Measurements from ENCODE around the gene PRDX3. TPM values are rescaled to one million over a fixed set of nuclear protein-coding genes. Genes with fewer than 3 reads are reported as not detected.

Gene PRDX3
- 155 TPM for polyA plus RNA-seq (2013, experiment 1 of 2; ENCODE audit: insufficient read length)
- 154 TPM for polyA plus RNA-seq (2013, experiment 2 of 2; ENCODE audit: insufficient read length)

DNA sequence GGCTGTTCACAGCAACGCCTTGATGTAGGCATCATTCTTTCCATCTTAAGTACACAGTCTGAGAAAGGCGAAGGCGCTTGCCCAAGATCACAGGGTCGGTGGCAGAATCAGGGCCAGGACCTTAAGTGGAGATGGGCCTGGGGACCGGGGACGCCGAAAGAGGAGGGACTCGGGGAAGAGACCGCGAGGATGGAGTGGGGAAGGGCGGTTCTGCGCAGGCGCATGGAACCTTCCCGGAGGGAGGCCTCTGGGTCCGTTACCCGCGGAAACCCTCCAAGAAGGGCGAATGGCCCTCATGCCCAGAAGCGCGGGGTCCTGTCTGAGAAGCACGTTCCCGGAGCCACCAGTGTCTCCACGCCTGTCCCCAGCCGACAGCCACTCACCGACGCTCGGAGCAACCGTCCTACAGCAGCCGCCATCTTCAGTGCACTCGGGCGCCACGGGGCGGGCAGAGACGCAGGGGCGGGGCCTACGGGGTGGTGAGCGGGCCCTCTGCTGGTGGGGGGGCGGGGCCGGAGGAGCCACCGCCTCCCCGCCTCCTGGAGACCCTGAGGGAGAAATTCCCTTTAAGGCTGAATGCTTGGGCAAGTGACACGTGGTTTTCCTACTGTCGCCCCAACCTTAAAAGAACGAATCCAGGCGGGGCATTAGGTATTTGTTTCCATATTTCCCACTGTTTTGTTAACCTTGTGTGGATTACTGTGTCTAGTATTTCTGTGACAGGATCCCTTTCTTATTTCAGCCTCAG is at the start of gene PRDX3:
Gene PRDX3, minus strand, starts transcription at position 441 of the 748 bp plus-strand sequence. Its CDS starts 22 bp downstream, at position 419.
- DNase-seq, result peak; percentile 92

DNA sequence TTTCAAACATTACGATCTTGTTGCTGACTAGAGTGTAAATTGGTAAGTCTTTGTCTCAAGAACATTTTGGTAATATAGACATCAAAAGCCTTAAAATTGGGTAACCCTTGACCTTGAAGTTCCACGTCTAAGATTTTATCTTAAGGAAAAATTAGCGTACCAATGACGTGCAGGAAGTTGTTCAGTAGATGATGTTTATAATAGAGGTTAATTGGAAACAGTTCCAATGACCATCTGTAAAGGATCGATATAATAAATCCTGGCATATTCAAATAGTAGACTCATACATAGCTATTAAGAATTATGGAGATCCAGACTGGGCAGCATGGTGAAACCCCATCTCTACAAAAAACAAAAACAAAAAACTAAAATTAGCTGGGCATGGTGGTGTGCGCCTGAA is 49.2 kb upstream of the PRDX3 start:
- DNase-seq, result no peak

DNA sequence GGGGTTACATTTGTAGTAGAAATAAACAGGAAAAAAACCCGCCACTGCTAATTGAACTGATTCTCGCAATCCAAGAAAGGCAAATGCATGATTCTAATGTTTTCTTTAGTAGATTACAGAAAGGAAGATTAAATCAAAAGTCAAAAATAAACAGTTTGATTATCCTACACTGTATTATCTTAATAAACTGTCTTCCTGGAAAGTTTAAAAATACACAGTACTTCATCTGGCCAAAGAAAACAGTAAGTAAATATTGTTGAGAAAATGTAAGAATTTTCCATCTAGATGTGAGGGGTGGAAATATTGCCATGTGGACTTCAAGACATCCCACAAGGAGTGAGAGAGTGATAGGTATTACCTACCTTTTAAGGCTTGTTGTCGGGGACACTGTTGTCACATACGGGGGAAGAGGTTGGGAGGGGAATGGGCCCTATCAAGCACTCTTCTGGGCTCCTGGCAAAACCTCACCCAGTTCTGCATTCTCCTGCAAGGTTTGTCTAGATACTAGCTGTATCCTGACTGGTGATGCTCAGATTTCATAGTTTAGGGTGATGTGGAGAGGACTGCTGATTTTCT is 46.6 kb upstream of the PRDX3 start:
- DNase-seq, result no peak

DNA sequence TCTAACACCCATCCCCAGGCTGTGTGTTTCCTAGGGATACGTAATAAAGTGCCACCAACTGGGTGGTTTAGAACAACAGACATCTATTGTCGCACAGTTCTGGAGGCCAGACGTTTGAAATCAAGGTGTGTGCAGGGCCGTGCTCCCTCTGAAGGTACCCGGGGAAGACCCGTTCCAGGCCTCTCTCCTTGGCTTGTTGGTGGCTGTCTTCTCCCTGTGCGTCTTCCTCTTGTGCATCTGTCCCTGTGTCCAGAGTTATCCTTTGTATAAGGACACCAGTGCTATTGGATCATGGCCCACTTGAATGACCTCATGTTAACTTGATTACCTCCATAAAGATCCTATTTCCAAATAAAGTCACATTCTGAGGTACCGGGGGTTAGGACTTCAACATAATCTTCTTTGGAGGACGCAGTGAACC is 44.4 kb upstream of the PRDX3 start:
- DNase-seq, result no peak

DNA sequence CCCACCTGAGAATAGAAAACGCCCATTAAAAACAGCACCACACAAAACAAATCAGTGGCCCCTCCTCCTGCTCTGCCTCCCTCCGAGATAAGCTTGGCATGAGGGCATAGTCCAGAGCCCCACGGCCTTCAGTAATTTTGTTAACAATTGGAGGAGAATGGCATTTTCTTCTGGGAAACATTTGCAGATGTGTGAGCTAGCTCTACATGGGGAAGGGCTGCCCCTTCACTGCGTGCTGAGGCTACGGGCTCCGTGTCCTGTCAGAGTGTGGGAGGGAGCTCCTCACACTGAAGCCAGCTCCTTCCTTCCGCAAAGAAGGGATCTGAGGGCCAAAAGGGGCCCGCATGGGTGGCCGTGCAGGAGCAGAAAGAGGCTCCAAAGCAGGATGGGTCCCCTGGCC is 43.9 kb upstream of the PRDX3 start:
- DNase-seq, result no peak

DNA sequence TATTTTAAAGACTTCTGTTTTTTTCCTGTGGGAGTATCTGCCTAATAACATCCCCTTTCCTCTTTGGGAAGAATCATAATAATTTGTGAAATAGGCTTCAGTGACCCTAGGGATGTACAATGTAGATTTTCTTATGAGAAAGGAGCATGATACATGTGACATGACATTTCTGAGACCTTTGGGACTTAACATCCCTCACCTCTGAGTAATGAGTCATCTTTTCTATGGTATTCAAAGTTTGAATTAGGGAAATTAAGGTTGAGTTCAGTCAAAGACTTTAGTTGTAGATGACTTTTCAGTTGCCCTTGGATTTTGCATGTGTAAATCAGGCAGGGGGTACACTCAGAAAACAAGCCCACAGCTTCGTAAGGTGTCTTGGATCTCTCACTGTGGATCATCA is 43.1 kb upstream of the PRDX3 start:
- no peak for DNase-seq

DNA sequence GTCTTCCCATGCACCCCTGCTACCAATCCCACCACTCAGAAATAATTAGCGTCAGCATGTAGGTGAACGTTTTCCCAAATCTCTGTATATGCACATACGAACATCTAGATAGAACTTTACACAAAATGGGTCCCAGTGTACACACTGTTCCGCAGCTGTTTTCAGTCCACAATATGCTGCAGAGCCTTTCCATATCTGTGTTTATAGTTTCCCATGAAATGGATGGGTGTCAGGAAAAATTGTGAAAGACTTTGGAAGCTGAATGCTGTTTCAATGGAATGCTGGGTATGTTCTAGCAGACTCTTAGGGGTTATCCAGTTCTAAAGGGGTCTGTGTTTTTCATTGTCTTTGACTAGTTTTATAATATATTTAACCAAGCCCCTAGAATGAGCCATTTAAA is 42.6 kb upstream of the PRDX3 start:
- DNase-seq, result peak; percentile 69

DNA sequence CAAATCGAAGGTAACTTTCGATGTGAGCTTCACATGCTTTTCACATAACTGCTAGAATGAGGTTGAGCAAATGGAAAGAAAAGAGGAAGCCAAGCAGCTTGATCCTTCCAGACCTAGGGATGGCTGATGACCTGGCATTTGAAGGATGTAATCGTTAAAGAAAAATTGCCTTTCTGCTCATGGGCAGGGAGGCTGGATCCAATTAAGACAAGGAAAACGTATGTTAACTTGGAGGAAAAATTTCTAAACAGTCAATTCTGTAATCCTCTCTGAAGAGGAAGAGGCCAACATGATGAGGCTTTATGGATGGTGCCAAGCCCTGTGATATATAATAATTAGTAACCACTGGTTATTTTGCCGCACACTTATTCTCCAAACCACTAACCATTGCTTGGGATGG is 41.3 kb upstream of the PRDX3 start:
- DNase-seq, result peak; percentile 84

DNA sequence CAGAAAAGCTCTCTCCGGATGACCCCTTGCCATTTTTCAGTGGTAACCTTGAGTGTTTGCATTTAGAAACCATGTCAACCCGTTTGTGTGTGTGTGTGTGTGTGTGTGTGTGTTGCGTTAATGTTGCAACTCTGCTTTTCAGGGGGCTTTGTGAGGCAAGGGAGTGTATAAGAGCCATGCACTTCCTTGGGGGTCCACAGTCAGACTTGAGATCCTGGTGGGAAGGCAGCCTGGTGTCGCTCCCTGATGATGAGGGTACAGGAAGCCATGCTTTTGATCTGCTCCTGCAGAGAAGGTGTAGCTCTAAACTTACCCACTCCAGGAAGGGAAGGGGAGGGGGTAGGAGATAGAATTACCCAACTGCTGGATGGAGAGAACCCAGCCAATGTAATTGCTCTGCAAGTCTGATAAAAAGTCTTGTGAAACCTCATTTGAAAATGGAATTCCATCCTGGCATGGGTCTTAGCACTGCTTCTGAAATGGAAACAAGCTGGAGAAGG is 39.4 kb upstream of the PRDX3 start:
- no peak for DNase-seq

DNA sequence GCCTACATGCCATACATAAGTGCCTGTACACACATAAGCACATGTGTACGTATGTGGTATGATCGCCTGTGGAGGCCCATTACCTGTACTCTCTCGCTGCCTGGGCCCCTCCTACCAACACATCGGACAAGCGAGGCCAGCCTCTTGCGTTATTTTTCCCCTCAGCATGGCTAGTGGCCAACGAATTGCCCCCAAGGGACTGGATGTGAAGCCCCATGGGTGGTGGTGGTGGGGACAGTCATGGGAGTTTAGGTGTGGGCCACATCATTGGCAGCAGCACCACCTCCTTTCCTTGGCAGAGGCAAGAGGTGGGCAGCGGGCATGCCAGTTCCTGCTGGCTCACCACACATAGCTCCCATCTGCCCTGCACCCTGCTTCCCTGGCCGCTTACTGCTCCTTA is 38.8 kb upstream of the PRDX3 start:
- no peak for DNase-seq

DNA sequence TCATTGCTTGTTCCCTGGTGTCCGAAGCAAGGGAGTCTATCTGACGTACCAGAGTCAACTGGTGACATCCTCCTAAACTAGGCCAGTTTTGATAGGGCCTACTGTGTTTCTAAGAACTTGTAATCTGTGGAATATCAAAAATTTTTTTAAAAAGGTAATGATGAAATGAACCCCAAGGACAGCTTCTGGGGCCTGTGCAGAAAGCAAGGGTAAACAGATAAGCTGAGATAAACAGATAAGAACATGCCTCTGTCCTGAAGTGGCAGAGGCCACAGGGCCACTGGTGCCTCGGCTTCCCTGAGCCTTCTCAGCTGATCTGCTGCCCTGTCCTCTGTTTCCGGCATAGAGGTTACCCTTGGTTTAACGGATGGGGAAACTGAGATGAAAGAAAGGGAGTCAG is 37.5 kb upstream of the PRDX3 start:
- DNase-seq, result no peak

DNA sequence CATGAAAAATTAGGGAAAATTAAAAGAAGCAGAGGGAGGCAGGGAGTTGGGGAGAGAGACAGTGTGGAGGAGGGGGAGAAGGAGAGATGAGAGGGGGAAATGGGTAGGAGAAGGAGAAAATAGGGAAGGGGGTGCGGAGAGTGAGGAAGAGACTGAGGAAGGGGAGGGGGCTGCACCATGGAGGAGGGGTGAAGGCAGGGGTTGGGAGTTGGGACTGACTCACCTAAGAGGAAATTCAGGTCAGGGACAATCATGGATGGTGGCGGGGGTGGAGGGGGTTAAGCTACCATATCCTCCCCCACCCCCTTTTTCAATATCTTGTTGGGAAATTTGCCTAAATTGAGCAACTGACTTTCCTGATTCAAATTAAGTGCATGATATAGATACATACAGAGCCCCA is 36.8 kb upstream of the PRDX3 start:
- DNase-seq, result no peak

DNA sequence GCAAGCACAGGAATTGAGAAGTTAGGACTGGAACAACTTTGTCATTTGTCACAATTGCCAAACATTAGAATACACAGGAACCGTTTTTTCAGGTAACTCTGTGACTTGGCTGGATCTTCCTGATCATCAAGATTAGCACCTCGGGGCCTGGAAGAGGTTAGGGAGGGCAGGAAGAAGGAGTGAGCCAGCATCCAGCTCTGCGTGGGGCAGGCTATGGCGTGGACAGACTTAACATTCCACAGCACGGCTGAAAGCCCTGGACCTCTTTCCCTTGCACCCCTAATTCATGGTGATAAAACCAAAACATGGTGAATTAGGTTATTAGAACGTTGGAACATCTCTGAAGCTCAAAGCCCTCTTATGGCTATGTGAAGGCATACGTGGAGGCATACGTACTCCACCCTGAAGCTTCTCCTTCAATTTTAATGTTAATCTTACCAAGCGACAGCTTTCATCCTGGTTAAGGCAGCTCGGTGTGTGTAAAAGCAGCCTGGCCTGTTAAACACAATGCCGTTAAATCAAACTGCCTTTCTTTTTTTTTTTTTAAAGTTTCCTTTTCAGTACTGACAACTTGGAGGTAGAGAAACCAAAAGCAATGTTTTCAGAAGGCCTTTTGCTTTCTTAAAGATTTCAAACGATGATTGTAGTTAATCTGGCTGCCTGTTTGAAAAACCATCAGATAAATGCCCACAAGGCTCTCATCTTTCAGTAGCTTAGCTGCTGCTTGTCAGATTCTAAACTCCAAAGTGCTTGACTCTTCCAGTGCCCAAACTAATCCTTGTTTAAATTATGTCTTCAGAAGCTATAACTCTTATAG is 33.2 kb upstream of the PRDX3 start:
- no peak for DNase-seq

DNA sequence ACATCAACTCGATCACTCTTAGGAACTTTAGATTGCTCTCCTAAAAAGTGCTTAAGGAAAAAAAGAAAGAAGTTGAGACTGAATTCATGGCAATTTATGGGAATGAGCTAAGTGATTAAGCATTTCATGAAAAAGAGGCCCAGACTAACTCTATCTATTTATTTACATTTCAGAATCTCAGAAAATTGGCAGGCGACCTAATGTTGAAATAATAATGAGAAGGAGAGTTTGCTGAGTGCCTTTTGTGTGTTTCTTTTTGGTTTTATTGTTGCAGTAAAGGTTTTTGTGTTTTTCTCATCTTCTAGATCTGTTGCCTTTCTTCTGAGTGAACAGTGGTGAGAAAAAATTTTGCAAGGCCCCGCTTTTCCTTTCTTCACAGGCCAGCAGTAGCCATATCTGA is 32.6 kb upstream of the PRDX3 start:
- DNase-seq, result peak; percentile 70

DNA sequence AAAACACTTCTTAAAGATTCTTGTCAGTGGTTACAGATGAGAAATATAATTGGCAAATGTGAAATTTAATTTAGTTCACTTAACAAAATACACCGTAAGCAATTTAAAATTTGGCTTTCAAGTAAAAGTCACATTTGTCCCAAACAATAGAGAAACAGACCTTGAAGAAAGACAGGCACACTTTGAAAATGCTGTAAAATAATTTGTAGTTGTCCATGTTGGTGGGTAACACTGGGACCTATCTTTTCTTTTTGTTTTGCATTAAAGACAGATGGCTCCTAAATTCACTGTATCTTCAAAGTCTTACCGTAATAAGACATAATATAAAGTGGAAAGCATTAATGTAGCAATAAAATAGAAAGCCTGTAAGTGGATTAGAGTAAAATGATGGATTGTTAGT is 32.0 kb upstream of the PRDX3 start:
- no peak for DNase-seq

DNA sequence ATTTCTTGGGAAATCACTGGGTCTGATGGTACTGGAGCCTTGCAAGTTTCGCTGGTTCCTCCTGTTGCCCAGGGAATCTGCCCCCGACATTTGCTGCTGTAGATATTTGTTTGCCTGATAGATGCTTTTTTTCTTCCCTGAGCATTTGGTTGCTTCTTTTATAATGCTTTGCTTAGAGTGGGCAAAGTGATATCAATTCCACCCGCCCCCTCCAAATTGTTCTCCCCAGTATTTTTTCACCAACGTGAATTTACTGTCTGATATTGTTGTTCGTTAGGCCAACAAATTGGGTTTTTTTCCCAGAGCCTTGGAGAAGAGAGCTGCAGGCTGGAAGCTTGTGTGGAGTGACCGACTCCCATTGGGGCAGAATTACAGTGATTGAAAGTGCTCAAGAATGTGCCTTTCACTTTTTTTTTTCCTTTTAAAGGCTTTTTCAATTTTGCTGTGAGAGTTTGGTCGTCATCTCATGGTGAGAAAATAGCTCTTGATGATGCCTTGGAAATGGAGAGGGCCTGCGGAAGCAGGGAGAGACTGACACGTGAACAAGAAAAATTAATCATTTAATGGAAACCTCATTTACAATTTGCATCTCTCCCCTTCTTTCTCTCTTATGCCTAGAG is 31.2 kb upstream of the PRDX3 start:
- no peak for DNase-seq

DNA sequence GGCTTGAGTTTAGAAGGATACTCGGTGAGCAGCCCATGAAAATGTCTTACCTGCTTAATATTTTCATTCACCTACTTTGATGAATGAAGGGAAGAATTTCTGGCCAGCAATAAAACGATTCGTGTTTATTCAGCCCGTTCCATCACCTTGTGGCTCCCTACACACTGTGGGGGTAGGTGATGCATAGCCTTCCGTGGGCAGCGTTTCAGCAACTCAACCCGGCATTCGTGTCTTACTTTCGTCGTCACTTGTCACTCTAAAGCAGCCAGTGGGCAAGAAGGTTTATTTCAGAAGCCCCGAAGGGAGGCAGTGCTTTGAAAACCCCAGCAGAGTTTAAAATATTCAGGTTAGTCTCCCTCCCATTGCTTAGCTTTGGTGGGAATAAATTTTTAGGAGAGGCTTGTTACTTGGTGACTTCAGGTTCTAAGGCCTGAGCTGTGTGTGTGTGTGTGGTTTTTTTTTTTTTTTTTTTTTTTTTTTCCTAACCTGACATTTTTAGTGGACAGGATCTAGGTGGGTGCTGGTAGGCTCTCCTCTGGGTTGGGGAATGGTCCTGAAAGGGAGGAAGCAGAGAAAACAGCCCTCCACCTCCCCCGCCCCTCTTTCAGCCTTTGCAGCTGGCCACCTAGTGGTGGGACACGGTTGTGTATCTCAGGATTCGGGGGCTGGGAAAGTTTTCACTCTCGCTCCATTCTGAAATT is 30.6 kb upstream of the PRDX3 start:
- DNase-seq, result peak; percentile 53

DNA sequence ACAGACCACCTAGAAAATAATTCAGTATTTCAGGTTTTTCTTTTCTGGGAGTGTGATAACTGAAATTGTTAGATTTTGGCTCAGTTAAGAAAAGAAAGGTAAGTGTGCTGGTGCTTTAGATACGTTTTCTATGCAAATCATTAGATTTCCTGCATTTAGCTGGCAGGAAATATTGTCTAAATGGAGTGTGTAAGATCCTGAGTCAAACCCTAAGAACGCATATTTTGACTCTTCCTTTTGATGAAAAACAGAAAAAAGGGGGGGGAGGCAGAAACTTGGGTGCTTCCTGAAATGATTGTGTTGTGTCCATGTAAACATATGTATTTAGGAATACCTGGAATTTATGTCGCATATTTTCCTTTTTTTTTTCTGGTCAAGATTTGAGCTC is 29.9 kb upstream of the PRDX3 start:
- DNase-seq, result peak; percentile 47

DNA sequence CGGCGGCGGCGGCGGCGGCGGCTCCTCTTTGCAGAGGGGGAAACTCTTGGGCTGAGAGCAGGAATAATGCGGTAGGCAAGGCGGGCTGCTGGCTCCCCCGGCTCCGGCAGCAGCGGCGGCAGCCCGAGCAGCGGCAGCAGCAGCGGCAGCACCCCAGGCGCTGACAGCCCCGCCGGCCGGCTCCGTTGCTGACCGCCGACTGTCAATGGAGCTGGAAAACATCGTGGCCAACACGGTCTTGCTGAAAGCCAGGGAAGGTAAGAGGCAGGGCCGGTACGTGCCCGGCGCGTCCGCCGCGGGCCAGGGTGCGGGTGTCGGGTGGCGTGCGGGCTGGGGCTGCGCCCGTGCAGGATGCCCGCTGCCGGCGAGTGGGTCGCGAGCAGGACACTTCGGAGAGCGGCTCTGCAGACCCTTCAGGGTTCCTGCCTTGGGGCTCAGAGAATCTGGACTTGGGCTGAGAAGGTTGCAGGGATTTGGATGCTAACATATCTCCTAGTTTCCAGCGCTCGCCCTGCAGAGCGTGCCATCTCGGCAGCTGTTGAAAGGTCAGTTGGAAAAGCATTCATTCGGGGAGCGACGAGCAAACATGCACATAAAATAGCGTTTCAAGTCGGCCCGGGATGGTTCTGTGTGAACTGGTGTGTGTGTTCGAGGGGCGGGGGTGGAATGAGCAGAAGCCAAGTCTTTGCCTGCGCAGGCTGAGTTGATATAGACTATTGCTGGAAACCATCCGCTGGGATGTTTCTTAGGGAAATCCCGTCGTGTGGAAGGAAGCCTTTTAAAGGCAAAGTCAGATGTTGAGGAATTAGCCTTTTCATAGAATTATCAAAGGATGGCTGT is 29.3 kb upstream of the PRDX3 start:
- peak; percentile 56 for DNase-seq

DNA sequence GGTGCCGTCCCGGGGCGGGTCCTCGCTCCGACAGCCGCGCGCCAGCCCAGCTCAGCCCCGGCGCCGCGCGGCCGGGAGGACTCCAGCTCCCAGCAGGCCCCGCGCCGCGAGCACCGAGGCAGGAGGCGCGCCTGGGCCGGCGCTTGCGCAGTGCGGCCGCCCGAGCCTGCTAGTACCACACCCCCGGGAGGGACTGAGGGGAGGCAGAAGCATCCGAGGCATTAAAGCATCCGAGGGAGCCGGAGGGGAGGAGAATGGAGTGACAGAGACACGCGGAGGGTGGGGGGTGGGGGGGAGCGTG is 28.7 kb upstream of the PRDX3 start, which contains the start of gene GRK5:
Gene GRK5, plus strand, starts transcription at position 206 of the 301 bp plus-strand sequence. CDS start 347 bp downstream, outside the sequence.
- peak; percentile 98 for DNase-seq

Data from fibroblast of skin of abdomen (primary cell).